Measurements from ENCODE around the gene LCP1. TPM values are rescaled to one million over a fixed set of nuclear protein-coding genes. Genes with fewer than 3 reads are reported as not detected.

Gene LCP1
- total and polyA plus RNA-seq, 4 donors = 42.9 to 539 (median 158) TPM

GRCh38 chr13:46088821-46089562 is 93.0 kb downstream of the LCP1 start:
- WGBS, 2 donors = 82 to 85% methylated on average over 5 of the region's 5 CpGs
- no peak for DNase-seq
- TF ChIP-seq CTCF (IDR thresholded peaks at IDR 0.05; ENCODE audit: control extremely low read depth, extremely low read depth) = no peak
- H3K9me3 ChIP-seq (ENCODE audit: control insufficient read depth in 4 of 4, insufficient read depth in 3 of 4, low read length in 3 of 4) = peaks cover 0 to 4% (median 0%) of the 10 kb centered on the region in 4 donors
- no peak for ATAC-seq (ENCODE audit: insufficient read depth, low FRiP score)
- H3K9ac ChIP-seq (ENCODE audit: insufficient read depth in 1 of 2, low read length in 2 of 2) = no peak overlapping the region
- no peaks in the 10 kb centered on the region for H3K36me3 ChIP-seq (ENCODE audit: control insufficient read depth in 4 of 4, insufficient read depth in 4 of 4, low read length in 4 of 4)
- H3K27me3 ChIP-seq (ENCODE audit: control insufficient read depth in 3 of 3, insufficient read depth in 3 of 3, low read length in 2 of 3) = no peaks in the 10 kb centered on the region
- no peak overlapping the region for H3K27ac ChIP-seq (ENCODE audit: low read depth in 1 of 2, low read length in 1 of 2)
- H3K4me1 ChIP-seq (ENCODE audit: control insufficient read depth in 5 of 5, insufficient read depth in 5 of 5, low read length in 5 of 5) = no peaks in the 10 kb centered on the region
- no peak overlapping the region for H3K4me3 ChIP-seq

GRCh38 chr13:46087481-46087880 is 94.5 kb downstream of the LCP1 start:
- no peak for TF ChIP-seq CTCF (IDR thresholded peaks at IDR 0.05; ENCODE audit: control extremely low read depth, extremely low read depth)
- Histone ChIP-seq H3K36me3 (ENCODE audit: control insufficient read depth in 4 of 4, insufficient read depth in 4 of 4, low read length in 4 of 4) (no peaks in the 10 kb centered on the region), H3K4me1 (ENCODE audit: control insufficient read depth in 5 of 5, insufficient read depth in 5 of 5, low read length in 5 of 5) (no peaks in the 10 kb centered on the region), H3K27me3 (ENCODE audit: control insufficient read depth in 3 of 3, insufficient read depth in 3 of 3, low read length in 2 of 3) (no peaks in the 10 kb centered on the region), H3K27ac (ENCODE audit: low read depth in 1 of 2, low read length in 1 of 2) (no peak overlapping the region), H3K9me3 (ENCODE audit: control insufficient read depth in 4 of 4, insufficient read depth in 3 of 4, low read length in 3 of 4) (peaks cover 0 to 4% (median 0%) of the 10 kb centered on the region in 4 donors), H3K9ac (ENCODE audit: insufficient read depth in 1 of 2, low read length in 2 of 2) (no peak overlapping the region), H3K4me3 (no peak overlapping the region)
- no peak for DNase-seq
- no peak for ATAC-seq (ENCODE audit: insufficient read depth, low FRiP score)

- peaks cover 0 to 4% (median 0%) of the 10 kb centered on the region in 4 donors for H3K9me3 ChIP-seq (ENCODE audit: control insufficient read depth in 4 of 4, insufficient read depth in 3 of 4, low read length in 3 of 4)
- no peak overlapping the region for H3K9ac ChIP-seq (ENCODE audit: insufficient read depth in 1 of 2, low read length in 2 of 2)
- no peak for TF ChIP-seq CTCF (IDR thresholded peaks at IDR 0.05; ENCODE audit: control extremely low read depth, extremely low read depth)
- no peaks in the 10 kb centered on the region for H3K4me1 ChIP-seq (ENCODE audit: control insufficient read depth in 5 of 5, insufficient read depth in 5 of 5, low read length in 5 of 5)
- H3K27ac ChIP-seq (ENCODE audit: low read depth in 1 of 2, low read length in 1 of 2) = no peak overlapping the region
- ATAC-seq (ENCODE audit: insufficient read depth, low FRiP score) (no peak), DNase-seq (no peak)
- H3K4me3 ChIP-seq = no peak overlapping the region
- H3K27me3 ChIP-seq (ENCODE audit: control insufficient read depth in 3 of 3, insufficient read depth in 3 of 3, low read length in 2 of 3) = no peaks in the 10 kb centered on the region
- H3K36me3 ChIP-seq (ENCODE audit: control insufficient read depth in 4 of 4, insufficient read depth in 4 of 4, low read length in 4 of 4) = no peaks in the 10 kb centered on the region
- WGBS, 2 donors = 94 to 99% methylated on average over 12 of the region's 12 CpGs
Observed at GRCh38 chr13:46086985-46087384, 95.0 kb downstream of the LCP1 start.
